GM18526 (cell line): ENCODE results near the gene SEC16A.

Source experiments
- POLR2A ChIP-seq: IDR thresholded peaks from 3 replicates; pipeline ENCODE4 v1.6.1; 2011; ENCODE audit not compliant: insufficient read length; ENCODE audit errors: extremely low read depth

The SEC16A gene

GRCh38 chr9:136499071-136499934 lies 16.5 kb upstream of the SEC16A start:
- no peak for TF ChIP-seq POLR2A

- TF ChIP-seq POLR2A: no peak
Measured at GRCh38 chr9:136497916-136498695, 15.3 kb upstream of the SEC16A start.

- no peak for TF ChIP-seq POLR2A
Measured at GRCh38 chr9:136496801-136497620, 14.2 kb upstream of the SEC16A start.

- TF ChIP-seq POLR2A: no peak
Measured at GRCh38 chr9:136496181-136496580, 13.3 kb upstream of the SEC16A start.

GRCh38 chr9:136495238-136495800 lies 12.5 kb upstream of the SEC16A start:
- TF ChIP-seq POLR2A: no peak

GRCh38 chr9:136494531-136495215 lies 11.8 kb upstream of the SEC16A start:
- no peak for TF ChIP-seq POLR2A

- TF ChIP-seq POLR2A: no peak
Measured at GRCh38 chr9:136494012-136494411, 11.2 kb upstream of the SEC16A start.

GRCh38 chr9:136493567-136493971 lies 10.7 kb upstream of the SEC16A start:
- no peak for TF ChIP-seq POLR2A

- TF ChIP-seq POLR2A: no peak
Measured at GRCh38 chr9:136492978-136493522, 10.2 kb upstream of the SEC16A start.

GRCh38 chr9:136489731-136490130 lies 6.9 kb upstream of the SEC16A start:
- TF ChIP-seq POLR2A: no peak

- no peak for TF ChIP-seq POLR2A
Measured at GRCh38 chr9:136488247-136489214, 5.7 kb upstream of the SEC16A start.

GRCh38 chr9:136487672-136488071 lies 4.8 kb upstream of the SEC16A start:
- TF ChIP-seq POLR2A: no peak
